T-helper 2 cell treated with Interferon-gamma antibody and Interleukin-4, amounts not matched to agents 100 ng/mL and 5 ng/mL, for 36 hours (primary cell): ENCODE data around the gene LRP1. TPM values are rescaled to one million over a fixed set of nuclear protein-coding genes. Genes with fewer than 3 reads are reported as not detected.

Experiments used
- intact Hi-C: fragments of 100-400 bp; cut with micrococcal nuclease; formaldehyde crosslinking; loops from one replicate; pipeline ENCODE4 v1.15.1; 2023
- total RNA-seq: library from RNA; stranded (reverse); gene quantifications from 2 replicates; pipeline ENCODE4 v1.2.3, GENCODE V29; 2022

LRP1 gene
- total RNA-seq, 1 donor from 2014 or later = 0.91 TPM

- intact Hi-C loops = no loop called here
Observed at GRCh38 chr12:57151741-57152630, 23.7 kb downstream of the LRP1 start.

DNA sequence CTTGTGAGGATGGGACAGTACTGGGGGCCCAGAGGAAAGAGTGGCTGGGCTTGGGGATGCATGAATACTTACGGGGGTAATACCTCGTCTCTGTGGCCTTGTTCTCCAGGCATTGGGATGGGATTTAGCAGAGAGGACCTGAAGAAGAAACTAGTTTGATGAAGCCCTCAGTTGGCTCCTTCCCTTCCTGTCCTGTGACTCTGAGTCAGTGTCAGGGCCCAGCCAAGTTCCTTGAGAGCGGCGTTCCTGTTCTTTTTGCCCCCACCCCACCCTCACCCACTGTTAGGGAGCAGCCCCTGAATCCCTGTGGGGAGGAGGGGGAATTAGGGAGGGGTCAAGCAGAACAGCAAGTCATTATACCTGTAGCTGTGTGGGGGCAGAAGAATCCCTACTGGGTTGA, 24.4 kb downstream of the LRP1 start:
- intact Hi-C loops = no loop called here

- intact Hi-C loops = no loop called here
Observed at GRCh38 chr12:57153415-57153997, 25.2 kb downstream of the LRP1 start.

DNA sequence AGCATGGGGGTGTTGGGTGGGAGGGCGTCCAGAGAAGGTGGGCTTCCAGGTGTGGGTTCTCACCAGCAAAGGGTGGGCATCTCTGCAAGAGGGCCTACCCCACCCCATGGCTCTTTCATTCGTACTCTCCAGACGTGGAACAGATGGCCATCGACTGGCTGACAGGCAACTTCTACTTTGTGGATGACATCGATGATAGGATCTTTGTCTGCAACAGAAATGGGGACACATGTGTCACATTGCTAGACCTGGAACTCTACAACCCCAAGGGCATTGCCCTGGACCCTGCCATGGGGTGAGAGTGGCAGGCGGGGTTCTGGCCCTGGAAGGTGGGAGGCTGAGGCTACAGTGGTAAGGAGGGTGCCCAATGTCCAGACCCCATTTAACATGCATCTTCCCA, 25.8 kb downstream of the LRP1 start:
- intact Hi-C loops = no loop called here

DNA sequence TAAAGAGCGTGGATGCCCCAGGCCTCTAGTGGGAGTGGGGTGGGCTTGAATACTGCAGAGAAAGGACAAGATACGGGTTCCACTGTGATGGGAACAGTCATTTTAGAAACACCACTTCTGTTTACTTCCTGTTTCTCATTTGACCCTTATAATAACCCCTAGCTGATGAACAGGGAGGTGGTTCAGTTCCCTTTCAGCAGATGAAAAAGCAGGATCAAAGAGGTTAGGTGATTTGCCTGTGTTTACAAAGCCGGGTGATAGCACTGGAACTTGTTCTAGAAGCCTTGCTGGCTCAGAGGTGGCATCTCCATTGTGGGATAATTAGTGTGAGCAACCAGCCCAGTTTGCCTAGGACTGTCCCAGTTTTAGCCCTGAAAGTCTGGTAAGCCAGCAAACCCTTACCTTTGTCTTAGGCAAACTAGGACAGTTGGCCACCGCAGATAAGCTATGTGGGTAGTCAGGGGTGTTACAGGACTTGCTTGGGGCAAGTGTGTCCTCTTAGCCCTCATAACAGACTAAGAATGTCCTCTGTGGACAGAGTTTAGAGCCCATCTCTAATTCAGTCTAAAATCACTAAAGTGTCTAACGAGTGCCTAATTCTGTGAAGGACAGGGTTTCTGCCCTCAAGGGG, 26.6 kb downstream of the LRP1 start:
- intact Hi-C loops = no loop called here

GRCh38 chr12:57156701-57157403, 28.6 kb downstream of the LRP1 start:
- intact Hi-C loops = no loop called here

- intact Hi-C loops = no loop called here
Observed at GRCh38 chr12:57157588-57158173, 29.4 kb downstream of the LRP1 start.

GRCh38 chr12:57158186-57158585, 29.9 kb downstream of the LRP1 start:
- intact Hi-C loops = no loop called here

GRCh38 chr12:57158665-57159064, 30.4 kb downstream of the LRP1 start:
- intact Hi-C loops = no loop called here

DNA sequence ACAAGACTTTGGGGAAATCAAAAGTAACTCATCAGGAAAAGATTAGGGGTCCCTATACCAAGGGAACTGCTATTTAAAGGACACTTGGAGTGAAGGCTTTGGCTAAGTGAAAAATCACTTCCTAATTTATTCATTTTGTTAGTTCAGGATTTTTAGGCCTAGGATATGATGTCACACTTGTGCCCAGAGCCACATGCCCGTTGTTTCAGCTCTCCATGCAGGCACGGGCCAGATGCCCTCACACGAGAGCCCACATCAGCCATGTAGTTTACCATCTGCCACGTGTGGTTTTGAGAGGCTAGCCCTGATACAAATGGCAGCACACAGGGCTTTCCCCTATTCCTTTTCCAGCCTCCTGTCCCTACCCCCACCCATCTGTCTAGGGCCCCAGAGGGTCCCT, 31.0 kb downstream of the LRP1 start:
- intact Hi-C loops = no loop called here

DNA sequence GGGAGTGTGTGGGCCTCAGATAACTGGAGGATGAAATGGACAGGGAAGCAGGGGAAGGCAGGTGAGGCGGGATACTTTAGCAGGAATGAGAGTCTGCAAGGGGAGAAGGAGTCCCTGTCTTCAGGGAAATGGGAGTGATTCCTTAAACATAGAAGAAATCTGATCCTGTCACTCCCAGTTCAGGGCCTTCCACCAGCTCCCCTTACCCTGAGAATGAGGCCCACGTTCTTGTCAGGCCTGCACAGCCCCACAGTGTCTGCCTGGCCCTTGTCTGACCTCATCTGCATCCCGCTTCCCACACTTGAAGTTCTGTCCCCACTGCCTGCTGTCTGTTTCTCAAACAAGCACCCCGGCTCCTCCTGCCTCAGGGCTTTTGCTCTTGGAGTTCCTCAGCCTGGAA, 31.8 kb downstream of the LRP1 start:
- intact Hi-C loops = no loop called here

- intact Hi-C loops = no loop called here
Observed at GRCh38 chr12:57160741-57161140, 32.5 kb downstream of the LRP1 start.

GRCh38 chr12:57161491-57161890, 33.2 kb downstream of the LRP1 start:
- intact Hi-C loops = no loop called here

- intact Hi-C loops = no loop called here
Observed at GRCh38 chr12:57162553-57163125, 34.4 kb downstream of the LRP1 start.

- intact Hi-C loops = no loop called here
Observed at GRCh38 chr12:57164454-57164853, 36.2 kb downstream of the LRP1 start.

GRCh38 chr12:57164966-57165625, 36.8 kb downstream of the LRP1 start:
- intact Hi-C loops = no loop called here

DNA sequence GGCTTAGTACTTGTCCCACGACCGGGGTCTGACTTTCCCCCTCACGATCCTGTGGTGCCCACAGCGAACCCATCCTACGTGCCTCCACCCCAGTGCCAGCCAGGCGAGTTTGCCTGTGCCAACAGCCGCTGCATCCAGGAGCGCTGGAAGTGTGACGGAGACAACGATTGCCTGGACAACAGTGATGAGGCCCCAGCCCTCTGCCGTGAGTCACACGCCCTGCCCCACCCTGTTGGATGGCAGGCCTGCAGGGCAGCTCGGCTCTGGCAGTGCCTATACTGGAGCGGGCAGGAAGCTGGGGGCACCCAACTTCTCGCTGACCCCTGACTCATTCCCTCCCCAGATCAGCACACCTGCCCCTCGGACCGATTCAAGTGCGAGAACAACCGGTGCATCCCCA, 37.5 kb downstream of the LRP1 start:
- intact Hi-C loops = no loop called here

GRCh38 chr12:57166971-57167371, 38.7 kb downstream of the LRP1 start:
- intact Hi-C loops = no loop called here

GRCh38 chr12:57168058-57168457, 39.8 kb downstream of the LRP1 start:
- intact Hi-C loops = no loop called here

DNA sequence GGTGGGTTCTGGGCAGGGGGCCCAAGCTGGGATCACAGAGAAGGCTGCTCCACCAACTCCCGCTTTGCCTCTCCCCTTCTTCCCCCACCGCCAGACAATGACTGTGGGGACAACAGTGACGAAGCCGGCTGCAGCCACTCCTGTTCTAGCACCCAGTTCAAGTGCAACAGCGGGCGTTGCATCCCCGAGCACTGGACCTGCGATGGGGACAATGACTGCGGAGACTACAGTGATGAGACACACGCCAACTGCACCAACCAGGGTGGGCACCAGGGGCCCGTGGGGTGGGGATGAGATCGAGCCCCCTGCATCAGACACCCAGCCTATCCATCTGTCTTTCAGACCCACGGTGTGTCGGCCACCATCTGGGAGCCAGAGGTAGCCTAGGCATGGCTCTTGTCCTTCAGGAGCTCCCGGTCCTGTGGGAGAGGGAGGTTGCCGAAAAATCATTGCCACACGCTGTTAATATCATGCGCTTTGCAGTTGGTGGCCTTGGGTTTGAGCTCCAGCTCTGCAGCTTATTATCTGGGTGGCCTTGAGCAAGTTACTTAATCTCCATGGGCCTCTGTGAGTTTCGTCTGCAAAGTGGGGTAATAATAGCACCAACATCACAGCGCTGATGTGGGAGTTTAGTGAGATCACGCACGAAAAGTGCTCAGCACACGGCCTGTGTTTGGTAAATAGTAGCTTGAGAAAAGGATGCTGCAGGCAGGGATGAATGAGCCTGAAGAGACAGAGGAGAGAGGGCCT, 40.9 kb downstream of the LRP1 start:
- intact Hi-C loops = no loop called here
